HG02623 (cell line): ENCODE measurements around the gene TOP3B.

Source experiments
- ATAC-seq: cut with Tn5 transposase; IDR thresholded peaks from one replicate; pipeline ENCODE4 v1.9.1; 2021; ENCODE audit warnings: moderate library complexity; ENCODE audit not compliant: unreplicated experiment

The TOP3B gene

GRCh38 chr22:21980547-21980946 is 2.0 kb downstream of the TOP3B start:
- ATAC-seq, result no peak

- ATAC-seq, result no peak
These were observed 3.8 kb downstream of the TOP3B start for GRCh38 chr22:21978564-21979386.

GRCh38 chr22:21977814-21978213 is 4.8 kb downstream of the TOP3B start:
- ATAC-seq, result no peak

GRCh38 chr22:21975854-21976345 is 6.7 kb downstream of the TOP3B start:
- ATAC-seq, result no peak

GRCh38 chr22:21975273-21975672 is 7.3 kb downstream of the TOP3B start:
- no peak for ATAC-seq

GRCh38 chr22:21974058-21974649 is 8.4 kb downstream of the TOP3B start:
- no peak for ATAC-seq

GRCh38 chr22:21972806-21973205 is 9.8 kb downstream of the TOP3B start:
- no peak for ATAC-seq

- no peak for ATAC-seq
These were observed 10.3 kb downstream of the TOP3B start for GRCh38 chr22:21972293-21972779.

GRCh38 chr22:21971858-21972275 is 10.7 kb downstream of the TOP3B start:
- no peak for ATAC-seq

- no peak for ATAC-seq
These were observed 11.6 kb downstream of the TOP3B start for GRCh38 chr22:21970800-21971617.

- ATAC-seq, result no peak
These were observed 12.4 kb downstream of the TOP3B start for GRCh38 chr22:21970037-21970799.

GRCh38 chr22:21968452-21969129 is 14.0 kb downstream of the TOP3B start:
- no peak for ATAC-seq

GRCh38 chr22:21967693-21968271 is 14.8 kb downstream of the TOP3B start:
- no peak for ATAC-seq

GRCh38 chr22:21966643-21967516 is 15.7 kb downstream of the TOP3B start:
- ATAC-seq, result no peak

GRCh38 chr22:21965762-21966288 is 16.8 kb downstream of the TOP3B start:
- no peak for ATAC-seq

GRCh38 chr22:21964918-21965484 is 17.6 kb downstream of the TOP3B start:
- ATAC-seq, result no peak

- ATAC-seq, result no peak
These were observed 18.4 kb downstream of the TOP3B start for GRCh38 chr22:21964234-21964633.

GRCh38 chr22:21963790-21964211 is 18.8 kb downstream of the TOP3B start:
- ATAC-seq, result no peak
